ENCODE measurements around the gene KDF1.

The KDF1 gene

GRCh38 chr1:26913754-26914619 lies 46.3 kb downstream of the KDF1 start, which contains the start of gene NR0B2:
Gene NR0B2, minus strand, starts transcription at chr1:26913975. Its CDS starts 35 bp downstream, at chr1:26913940.
- no peak within 1 kb of the TSS for H2AFZ ChIP-seq (ENCODE audit: low read depth, low read length, severe bottlenecking)
- no peaks in the 10 kb centered on the region for H3K79me2 ChIP-seq (ENCODE audit: insufficient read depth, low read length)
- no peaks in the 10 kb centered on the region for H3K9me2 ChIP-seq (replicated peaks; ENCODE audit: insufficient read depth, low read length)
- H3K9me3 ChIP-seq (ENCODE audit: insufficient read depth, low read length), result no peaks in the 10 kb centered on the region
- H3K4me2 ChIP-seq (ENCODE audit: low read depth, low read length, poor library complexity, severe bottlenecking), result no peak within 1 kb of the TSS
- no peak within 1 kb of the TSS for H3K4me3 ChIP-seq (ENCODE audit: insufficient read depth, low read length, poor library complexity, severe bottlenecking)
- no peaks in the 10 kb centered on the region for H3K36me3 ChIP-seq (ENCODE audit: low read length)
- H3K27ac ChIP-seq (ENCODE audit: low read depth, low read length), result no peak within 1 kb of the TSS
- no peaks in the 10 kb centered on the region for H3K27me3 ChIP-seq (ENCODE audit: low read length)
- no peaks in the 10 kb centered on the region for H3F3A ChIP-seq (ENCODE audit: insufficient read depth)
- no peaks in the 10 kb centered on the region for H4K20me1 ChIP-seq (ENCODE audit: low read depth, low read length)
- TF ChIP-seq EZH2phosphoT487 (conservative IDR thresholded peaks at IDR 0.05; ENCODE audit: low read length), result no peak
- no peak for TF ChIP-seq CTCF (IDR thresholded peaks at IDR 0.05; ENCODE audit: insufficient read depth, low read length, poor library complexity, severe bottlenecking)
- H3K9ac ChIP-seq (ENCODE audit: low read length), result no peak within 1 kb of the TSS

- no peaks in the 10 kb centered on the region for H3K79me2 ChIP-seq (ENCODE audit: insufficient read depth, low read length)
- no peaks in the 10 kb centered on the region for H3K9me3 ChIP-seq (ENCODE audit: insufficient read depth, low read length)
- no peak for TF ChIP-seq CTCF (IDR thresholded peaks at IDR 0.05; ENCODE audit: insufficient read depth, low read length, poor library complexity, severe bottlenecking)
- no peak for TF ChIP-seq EZH2phosphoT487 (conservative IDR thresholded peaks at IDR 0.05; ENCODE audit: low read length)
- H2AFZ ChIP-seq (ENCODE audit: low read depth, low read length, severe bottlenecking), result no peak overlapping the region
- no peak overlapping the region for H3K4me2 ChIP-seq (ENCODE audit: low read depth, low read length, poor library complexity, severe bottlenecking)
- no peak overlapping the region for H3K4me3 ChIP-seq (ENCODE audit: insufficient read depth, low read length, poor library complexity, severe bottlenecking)
- no peaks in the 10 kb centered on the region for H4K20me1 ChIP-seq (ENCODE audit: low read depth, low read length)
- no peak overlapping the region for H3K27ac ChIP-seq (ENCODE audit: low read depth, low read length)
- H3K27me3 ChIP-seq (ENCODE audit: low read length), result no peaks in the 10 kb centered on the region
- no peaks in the 10 kb centered on the region for H3K36me3 ChIP-seq (ENCODE audit: low read length)
- H3K9me2 ChIP-seq (replicated peaks; ENCODE audit: insufficient read depth, low read length), result no peaks in the 10 kb centered on the region
- H3F3A ChIP-seq (ENCODE audit: insufficient read depth), result no peaks in the 10 kb centered on the region
- no peak overlapping the region for H3K9ac ChIP-seq (ENCODE audit: low read length)
These were observed 46.9 kb downstream of the KDF1 start for GRCh38 chr1:26913389-26913753.

GRCh38 chr1:26912147-26912490 lies 48.1 kb downstream of the KDF1 start:
- H3K9me3 ChIP-seq (ENCODE audit: insufficient read depth, low read length), result no peaks in the 10 kb centered on the region
- no peak overlapping the region for H3K4me3 ChIP-seq (ENCODE audit: insufficient read depth, low read length, poor library complexity, severe bottlenecking)
- no peak overlapping the region for H2AFZ ChIP-seq (ENCODE audit: low read depth, low read length, severe bottlenecking)
- no peak for TF ChIP-seq EZH2phosphoT487 (conservative IDR thresholded peaks at IDR 0.05; ENCODE audit: low read length)
- no peaks in the 10 kb centered on the region for H3K9me2 ChIP-seq (replicated peaks; ENCODE audit: insufficient read depth, low read length)
- H3K79me2 ChIP-seq (ENCODE audit: insufficient read depth, low read length), result no peaks in the 10 kb centered on the region
- no peaks in the 10 kb centered on the region for H3F3A ChIP-seq (ENCODE audit: insufficient read depth)
- H3K9ac ChIP-seq (ENCODE audit: low read length), result no peak overlapping the region
- no peaks in the 10 kb centered on the region for H3K36me3 ChIP-seq (ENCODE audit: low read length)
- no peaks in the 10 kb centered on the region for H3K27me3 ChIP-seq (ENCODE audit: low read length)
- no peak overlapping the region for H3K27ac ChIP-seq (ENCODE audit: low read depth, low read length)
- no peak overlapping the region for H3K4me2 ChIP-seq (ENCODE audit: low read depth, low read length, poor library complexity, severe bottlenecking)
- no peaks in the 10 kb centered on the region for H4K20me1 ChIP-seq (ENCODE audit: low read depth, low read length)
